HepG2 (cell line): ENCODE data around the gene KIN. TPM values are rescaled to one million over a fixed set of nuclear protein-coding genes. Genes with fewer than 3 reads are reported as not detected.

Source experiments
- ATAC-seq: fragments of 200-7000 bp; cut with Tn5 transposase; 3 replicates; pipeline ENCODE4 v1.9.1; 2020; ENCODE audit warnings: mild to moderate bottlenecking, moderate library complexity
- BruUV-seq: library from RNA; stranded (reverse); fragments of 400-500 nt; replicated peaks from 2 replicates; lab custom pipeline; 2021; lab: Mats Ljungman, UMichigan
- CTCF ChIA-PET: fragments of 300-600 bp; formaldehyde crosslinking; extraction: SDS; loops from one replicate; lab custom pipeline; 2021; ENCODE audit warnings: low total read pairs, inconsistent platforms, low intra/inter-chr PET ratio; lab: Yijun Ruan, JAX
- POLR2A ChIA-PET: fragments of 350-600 bp; sonication (Branson Sonifier 250); formaldehyde crosslinking; loops from one replicate; lab custom pipeline; 2020; ENCODE audit warnings: antibody characterized with exemption, inconsistent platforms; lab: Yijun Ruan, JAX
- DNase-seq: peaks from one replicate; pipeline ENCODE4 v3.0.0-alpha.2; 2015; ENCODE audit warnings: low spot score
- FAIRE-seq: peaks from 3 replicates; lab custom pipeline; 2011; peaks lifted over from hg19 to GRCh38; lab: Jason Lieb, UNC
- H2AFZ ChIP-seq: one replicate; pipeline ENCODE4 v1.6.1; 2011; ENCODE audit warnings: low read length, inconsistent platforms
- H3K27ac ChIP-seq: fragments of 300-600 bp; 3 replicates; pipeline ENCODE4 v1.8.0; 2011; ENCODE audit warnings: mixed run types, mild to moderate bottlenecking, mixed read lengths, low read length, inconsistent platforms; ENCODE audit not compliant: insufficient read depth; ENCODE audit errors: extremely low read length
- H3K27me3 ChIP-seq, 2 experiments: fragments of 200-600 bp in 1 of 2; 2 replicates in 1 of 2; 3 replicates in 1 of 2; pipeline versions ENCODE4 v1.6.0 to v1.8.0; 2011; ENCODE audit warnings: low read length in 2 of 2, mild to moderate bottlenecking in 2 of 2, moderate library complexity in 2 of 2, inconsistent platforms in 1 of 2; ENCODE audit not compliant: insufficient read depth in 2 of 2, control insufficient read depth in 1 of 2
- H3K36me3 ChIP-seq, 2 experiments: fragments of 200-600 bp in 1 of 2; replicated peaks in 1 of 2; 2 replicates in 1 of 2; 3 replicates in 1 of 2; pipeline versions ENCODE4 v1.5.1 to v1.8.0; 2011; ENCODE audit warnings: low read length in 2 of 2, inconsistent platforms in 1 of 2; ENCODE audit not compliant: insufficient read depth in 2 of 2, control insufficient read depth in 1 of 2
- H3K4me1 ChIP-seq: 2 replicates; pipeline ENCODE4 v1.5.1; 2012; ENCODE audit warnings: low read length, inconsistent platforms; ENCODE audit not compliant: insufficient read depth
- H3K4me2 ChIP-seq: 2 replicates; pipeline ENCODE4 v1.6.0; 2011; ENCODE audit warnings: low read depth, low read length, inconsistent platforms
- H3K4me3 ChIP-seq, 3 experiments: fragments of 200-600 bp in 1 of 3; sonication (generic), shearing (Covaris generic) in 1 of 3; replicated peaks in 1 of 3; 2 replicates each; pipeline ENCODE4 v1.5.1; 2011 to 2016; ENCODE audit warnings: low read length in 3 of 3, inconsistent platforms in 2 of 3, low read depth in 2 of 3, mild to moderate bottlenecking in 2 of 3, control low read depth in 1 of 3, mixed read lengths in 1 of 3; ENCODE audit not compliant: insufficient read depth in 1 of 3
- H3K79me2 ChIP-seq: one replicate; pipeline ENCODE4 v1.6.1; 2011; ENCODE audit warnings: low read length, inconsistent platforms; ENCODE audit not compliant: insufficient read depth
- H3K9ac ChIP-seq: 2 replicates; pipeline ENCODE4 v1.6.0; 2011; ENCODE audit warnings: mild to moderate bottlenecking, low read depth, low read length, inconsistent platforms; ENCODE audit not compliant: insufficient read depth
- H3K9me3 ChIP-seq: 2 replicates; pipeline ENCODE4 v1.5.1; 2012; ENCODE audit warnings: mild to moderate bottlenecking, low read length
- H4K20me1 ChIP-seq: 2 replicates; pipeline ENCODE4 v1.6.0; 2011; ENCODE audit warnings: inconsistent platforms, mild to moderate bottlenecking, low read length, moderate library complexity; ENCODE audit not compliant: insufficient read depth
- CBX1 ChIP-seq: IDR thresholded peaks from one replicate; pipeline ENCODE4 v1.6.1; 2016; ENCODE audit warnings: antibody characterized with exemption, low read depth
- ETS1 ChIP-seq: sonication (generic); formaldehyde crosslinking; IDR thresholded peaks from 2 replicates; pipeline ENCODE4 v1.4.0; 2020; ENCODE audit warnings: missing genetic modification reagents
- GABPB1 ChIP-seq: IDR thresholded peaks from 2 replicates; pipeline ENCODE4 v1.6.1; 2016; ENCODE audit warnings: mild to moderate bottlenecking, missing genetic modification reagents, moderate library complexity, missing compliant biosample characterization
- PAWR ChIP-seq: sonication (generic); formaldehyde crosslinking; IDR thresholded peaks from 2 replicates; pipeline ENCODE4 v1.4.0; 2020; ENCODE audit warnings: missing genetic modification reagents, mild to moderate bottlenecking, borderline replicate concordance
- PBX3 ChIP-seq: sonication (generic); formaldehyde crosslinking; IDR thresholded peaks from 2 replicates; pipeline ENCODE4 v1.8.1; 2023; ENCODE audit warnings: missing genetic modification reagents, inconsistent platforms, borderline replicate concordance
- POLR2A ChIP-seq, 2 experiments: IDR thresholded peaks; 2 replicates each; pipeline ENCODE4 v1.6.1; 2011; ENCODE audit warnings: low read depth in 2 of 2, low read length in 2 of 2, mild to moderate bottlenecking in 1 of 2, moderate library complexity in 1 of 2; ENCODE audit not compliant: insufficient read depth in 1 of 2
- POLR2G ChIP-seq: fragments of 200-400 bp; formaldehyde crosslinking; IDR thresholded peaks from 2 replicates; pipeline ENCODE4 v1.6.1; 2018; ENCODE audit warnings: mild to moderate bottlenecking, low read depth, low read length, moderate library complexity
- RBFOX2 ChIP-seq: fragments of 200-400 bp; formaldehyde crosslinking; IDR thresholded peaks from 2 replicates; pipeline ENCODE4 v1.6.1; 2017; ENCODE audit warnings: low read depth, mild to moderate bottlenecking, low read length
- RBM22 ChIP-seq: fragments of 200-400 bp; formaldehyde crosslinking; optimal IDR thresholded peaks from 2 replicates; pipeline ENCODE3; 2017; ENCODE audit warnings: mild to moderate bottlenecking, low read length, moderate library complexity
- SMARCE1 ChIP-seq: fragments of 450-650 bp; IDR thresholded peaks from 2 replicates; pipeline ENCODE4 v1.6.1; 2017; ENCODE audit warnings: borderline replicate concordance
- SSRP1 ChIP-seq: IDR thresholded peaks from 2 replicates; pipeline ENCODE4 v1.6.1; 2016; ENCODE audit warnings: control low read depth
- TGIF2 ChIP-seq: IDR thresholded peaks from 2 replicates; pipeline ENCODE4 v1.6.1; 2016; ENCODE audit warnings: control low read depth, missing compliant biosample characterization
- THAP8 ChIP-seq: sonication (generic); formaldehyde crosslinking; IDR thresholded peaks from 2 replicates; pipeline ENCODE4 v1.5.1; 2020; ENCODE audit warnings: missing genetic modification reagents, mild to moderate bottlenecking, borderline replicate concordance
- ZC3H4 ChIP-seq: sonication (generic); formaldehyde crosslinking; IDR thresholded peaks from 2 replicates; pipeline ENCODE4 v1.4.0; 2020; ENCODE audit warnings: missing genetic modification reagents, borderline replicate concordance
- ZFX ChIP-seq: sonication (generic); formaldehyde crosslinking; IDR thresholded peaks from 2 replicates; pipeline ENCODE4 v1.4.0; 2020; ENCODE audit warnings: mild to moderate bottlenecking, low read depth, missing genetic modification reagents, moderate library complexity
- ZNF777 ChIP-seq: sonication (generic); formaldehyde crosslinking; IDR thresholded peaks from 2 replicates; pipeline ENCODE4 v1.4.0; 2020; ENCODE audit warnings: missing genetic modification reagents
- ZNF788 ChIP-seq: sonication (generic); formaldehyde crosslinking; IDR thresholded peaks from 2 replicates; pipeline ENCODE4 v1.5.0; 2020; ENCODE audit warnings: mild to moderate bottlenecking, missing genetic modification reagents, borderline replicate concordance
- WGBS: methylation state at CpG from one replicate; pipeline ENCODE4 v1.1.6; 2017; ENCODE audit warnings: low lambda C conversion rate; 5-methylcytosine and 5-hydroxymethylcytosine counted together
- in situ Hi-C: cut with HindIII; loops from 2 replicates; pipeline ENCODE4 v1.10.0; 2017; ENCODE audit warnings: low pct_unique_long_range_greater_than_20kb; ENCODE audit not compliant: extremely low pct_ligation_motif_present
- intact Hi-C: fragments of 100-400 bp; cut with micrococcal nuclease; formaldehyde crosslinking; loops from one replicate; pipeline ENCODE4 v1.10.0; 2022; ENCODE audit not compliant: unreplicated experiment
- polyA plus RNA-seq, 8 experiments: library from polyadenylated mRNA; depleted of rRNA in 3 of 8; stranded (reverse) in 7 of 8; unstranded in 1 of 8; fragments of >200 nt; fragmentation: Illumina TruSeq in 4 of 8; extraction: Trizol in 4 of 8; gene quantifications; 2 replicates each; pipeline versions ENCODE4 v1.2.1 to v1.2.3, GENCODE V29; 2011 to 2016; ENCODE audit warnings: low read depth in 4 of 8, missing spikeins in 1 of 8, mixed read lengths in 1 of 8; ENCODE audit not compliant: insufficient read depth in 1 of 8
- total RNA-seq, 5 experiments: library from RNA; depleted of rRNA; stranded (reverse); fragments of >200 nt; fragmentation: Illumina TruSeq; extraction: Trizol; gene quantifications; 2 replicates each; pipeline ENCODE4 v1.2.3, GENCODE V29; 2016; ENCODE audit warnings: low read depth in 1 of 5

KIN gene
- total and polyA plus RNA-seq, 2 of the 13 experiments (the other 11 are each of a cell fraction or from before 2014, with no cell fraction given) = 4.9 to 23.2 TPM

GRCh38 chr10:7708832-7709231, 79.0 kb downstream of the KIN start (continued):
- TF ChIP-seq PBX3 (CRISPR knock-in tag) (no peak), SMARCE1 (no peak), TGIF2 (CRISPR knock-in tag) (no peak), ETS1 (CRISPR knock-in tag) (no peak), ZNF777 (CRISPR knock-in tag) (no peak), THAP8 (CRISPR knock-in tag) (no peak), PAWR (peak; percentile 39; the same call in 1 of the 2 replicates)
- TF ChIP-seq, all 625 proteins: peak for 4

- ATAC-seq (no peak), FAIRE-seq (no peak), DNase-seq (no peak)
- Histone ChIP-seq H3K27ac (peak overlapping the region; percentile 98), H3K4me3 (peak overlapping the region; percentile 4 to 31 (median 4); a peak in 3 of 6 replicates), H3K4me2 (peak overlapping the region; percentile 87), H3K79me2 (peaks cover 64% of the 10 kb centered on the region), H2AFZ (no peak overlapping the region), H3K27me3 (no peaks in the 10 kb centered on the region), H3K36me3 (peaks cover 13 to 51% of the 10 kb centered on the region in 2 experiments; a peak in 4 of 5 replicates), H3K9me3 (no peaks in the 10 kb centered on the region), H3K9ac (peak overlapping the region; percentile 68), H4K20me1 (no peaks in the 10 kb centered on the region; the same call in 1 of the 2 replicates), H3K4me1 (peaks cover 75% of the 10 kb centered on the region)
- in situ Hi-C loops (no loop called here), intact Hi-C loops (loop anchor here (1.0 to 10.0 kb wide), 2 partner anchors 12 to 87 kb away; no protein-coding TSS in a partner anchor)
- CTCF ChIA-PET = interaction anchor here (1.6 kb wide), 1 partner anchor 21 kb away, joined by 5 read pairs; no protein-coding TSS in a partner anchor
- TF ChIP-seq RBFOX2 (peak; percentile 81), ZFX (CRISPR knock-in tag) (0 out of 2 replicates have a peak, but pooled peaks have one; percentile 20), CBX1 (no peak), ZNF788 (CRISPR knock-in tag) (no peak), GABPB1 (CRISPR knock-in tag) (no peak), POLR2A (IDR thresholded peaks at IDR 0.05; ENCODE audit: insufficient read depth in 1 of 2, low read depth in 2 of 2, low read length in 2 of 2) (peak in 1 of 2 experiments; percentile 8; a peak in 2 of 4 replicates), RBM22 (peak; percentile 51), SSRP1 (CRISPR knock-in tag) (0 out of 2 replicates have a peak, but pooled peaks have one; percentile 28), POLR2G (peak; percentile 43; the same call in 1 of the 2 replicates), ZC3H4 (CRISPR knock-in tag) (peak; percentile 62; the same call in 1 of the 2 replicates)
- BruUV-seq = no TSS peak
- WGBS = 70% methylated on average over 5 of the region's 5 CpGs
- POLR2A ChIA-PET = interaction anchor here (1.1 to 10.9 kb wide), 13 partner anchors 10 to 183 kb away, joined by 3 to 359 read pairs (median 7); partner anchors contain the start of genes ATP5F1C and KIN
These were observed 79.8 kb downstream of the KIN start for GRCh38 chr10:7707858-7708622.
